Prostate gland (tissue), 2 donors: ENCODE data around the gene ADGRF4.
A peak's percentile ranks its signal among the peaks of the same experiment; 100 is the strongest.

ENCODE experiments used
- CTCF ChIP-seq, 4 experiments: fragments of 200-600 bp in 2 of 4; fragments of 450-650 bp in 2 of 4; sonication (generic) in 2 of 4; IDR thresholded peaks; 1 replicate in 3 of 4; 2 replicates in 1 of 4; pipeline ENCODE4 v1.5.1; 2016 to 2019; ENCODE audit warnings: antibody characterized with exemption in 4 of 4, mild to moderate bottlenecking in 2 of 4, moderate library complexity in 2 of 4
- POLR2A ChIP-seq: fragments of 450-650 bp; IDR thresholded peaks from one replicate; pipeline ENCODE4 v1.6.1; 2016; ENCODE audit warnings: antibody characterized with exemption, mild to moderate bottlenecking
- POLR2AphosphoS5 ChIP-seq: sonication (generic); formaldehyde crosslinking; IDR thresholded peaks from one replicate; pipeline ENCODE4 v1.6.1; 2017; ENCODE audit warnings: antibody characterized with exemption

- TF ChIP-seq POLR2A (no peak), CTCF (IDR thresholded peaks at IDR 0.05) (peak in 3 of 4 experiments; percentile 27 to 68 (median 62)), POLR2AphosphoS5 (no peak)
Observed at GRCh38 chr6:47733879-47734558, 35.6 kb downstream of the ADGRF4 start.
